ENCODE data around the gene PARVA. TPM values are rescaled to one million over a fixed set of nuclear protein-coding genes. Genes with fewer than 3 reads are reported as not detected.

Gene PARVA
- total RNA-seq, 4 donors from 2014 or later: 64.2 to 85.0 (median 70.5) TPM

- Histone ChIP-seq H3K36me3 (peaks cover 0 to 32% (median 0%) of the 10 kb centered on the region in 3 donors), H3K27ac (peak overlapping the region in 2 of 4 donors; percentile 1 to 42), H3K4me1 (peaks cover 0 to 48% (median 8%) of the 10 kb centered on the region in 4 donors), H3K4me3 (no peak overlapping the region), H3K9me3 (no peaks in the 10 kb centered on the region), H3K27me3 (no peaks in the 10 kb centered on the region)
- DNase-seq (ENCODE audit: low spot score in 2 of 2): no peak
- 88 to 93% methylated on average over 1 of the region's 1 CpG for WGBS, 2 donors
- no peak for TF ChIP-seq POLR2A (IDR thresholded peaks at IDR 0.05)
- no peak for TF ChIP-seq CTCF (IDR thresholded peaks at IDR 0.05)
- TF ChIP-seq EP300 (IDR thresholded peaks at IDR 0.05): no peak
Measured at GRCh38 chr11:12525466-12526055, 148.2 kb downstream of the PARVA start.

GRCh38 chr11:12526789-12527188 lies 149.4 kb downstream of the PARVA start:
- 50 to 65% methylated on average over 1 of the region's 1 CpG for WGBS, 2 donors
- Histone ChIP-seq H3K4me3 (no peak overlapping the region), H3K36me3 (peaks cover 0 to 31% (median 0%) of the 10 kb centered on the region in 3 donors), H3K4me1 (peaks cover 0 to 48% (median 8%) of the 10 kb centered on the region in 4 donors), H3K27ac (peak overlapping the region in 2 of 4 donors; percentile 22 to 50), H3K9me3 (no peaks in the 10 kb centered on the region), H3K27me3 (no peaks in the 10 kb centered on the region)
- TF ChIP-seq CTCF (IDR thresholded peaks at IDR 0.05) (no peak), POLR2A (IDR thresholded peaks at IDR 0.05) (no peak), EP300 (IDR thresholded peaks at IDR 0.05) (no peak)
- DNase-seq (ENCODE audit: low spot score in 2 of 2): no peak

GRCh38 chr11:12528487-12528886 lies 151.1 kb downstream of the PARVA start:
- peaks cover 0 to 44% (median 0%) of the 10 kb centered on the region in 3 donors for H3K36me3 ChIP-seq
- no peak overlapping the region for H3K4me3 ChIP-seq
- H3K9me3 ChIP-seq: no peaks in the 10 kb centered on the region
- WGBS, 2 donors: 70% methylated on average over 2 of the region's 2 CpGs
- TF ChIP-seq POLR2A (IDR thresholded peaks at IDR 0.05) (no peak), CTCF (IDR thresholded peaks at IDR 0.05) (no peak), EP300 (IDR thresholded peaks at IDR 0.05) (no peak)
- H3K27me3 ChIP-seq: no peaks in the 10 kb centered on the region
- no peak for DNase-seq (ENCODE audit: low spot score in 2 of 2)
- peaks cover 0 to 48% (median 8%) of the 10 kb centered on the region in 4 donors for H3K4me1 ChIP-seq
- peak overlapping the region in 2 of 4 donors; percentile 0 to 15 for H3K27ac ChIP-seq

- no peak for TF ChIP-seq CTCF (IDR thresholded peaks at IDR 0.05)
- peaks cover 0 to 44% (median 0%) of the 10 kb centered on the region in 3 donors for H3K36me3 ChIP-seq
- H3K27ac ChIP-seq: peak overlapping the region in 2 of 4 donors; percentile 0 to 15
- WGBS, 2 donors: 46 to 59% methylated on average over 5 of the region's 5 CpGs
- no peaks in the 10 kb centered on the region for H3K9me3 ChIP-seq
- H3K4me3 ChIP-seq: no peak overlapping the region
- no peaks in the 10 kb centered on the region for H3K27me3 ChIP-seq
- H3K4me1 ChIP-seq: peaks cover 0 to 48% (median 8%) of the 10 kb centered on the region in 4 donors
- DNase-seq (ENCODE audit: low spot score in 2 of 2): no peak
Measured at GRCh38 chr11:12529041-12529440, 151.7 kb downstream of the PARVA start.

- Histone ChIP-seq H3K27me3 (no peaks in the 10 kb centered on the region), H3K27ac (peak overlapping the region in 2 of 4 donors; percentile 26 to 51), H3K4me3 (no peak overlapping the region), H3K36me3 (peaks cover 0 to 42% (median 0%) of the 10 kb centered on the region in 3 donors), H3K4me1 (peaks cover 0 to 42% (median 8%) of the 10 kb centered on the region in 4 donors), H3K9me3 (no peaks in the 10 kb centered on the region)
- TF ChIP-seq EP300 (IDR thresholded peaks at IDR 0.05) (no peak), CTCF (IDR thresholded peaks at IDR 0.05) (no peak), POLR2A (IDR thresholded peaks at IDR 0.05) (no peak)
- no peak for DNase-seq (ENCODE audit: low spot score in 2 of 2)
Measured at GRCh38 chr11:12529793-12530192, 152.4 kb downstream of the PARVA start.
